Activated CD4-positive, alpha-beta T cell treated with anti-CD3 and anti-CD28 coated beads, Interleukin-2, amount 10 ng/mL, durations not matched to agents 24 days and 14 days (primary cell): ENCODE data around the gene OR4F6. TPM values are rescaled to one million over a fixed set of nuclear protein-coding genes. Genes with fewer than 3 reads are reported as not detected.

ENCODE experiments used
- DNase-seq: peaks from one replicate; pipeline ENCODE4 v3.0.0; 2022
- H3K27ac Mint-ChIP-seq: one replicate; pipeline ENCODE4 v1.8.0; 2022; ENCODE audit warnings: mild to moderate bottlenecking, mixed read lengths
- H3K27me3 Mint-ChIP-seq: one replicate; pipeline ENCODE4 v1.8.0; 2022; ENCODE audit warnings: mixed read lengths
- H3K36me3 Mint-ChIP-seq: one replicate; pipeline ENCODE4 v1.8.0; 2022; ENCODE audit warnings: low read depth, mild to moderate bottlenecking, mixed read lengths
- H3K4me1 Mint-ChIP-seq: one replicate; pipeline ENCODE4 v1.8.0; 2021; ENCODE audit warnings: mixed read lengths
- H3K4me3 Mint-ChIP-seq: one replicate; pipeline ENCODE4 v1.8.0; 2022; ENCODE audit warnings: mild to moderate bottlenecking, moderate library complexity, mixed read lengths
- H3K9me3 Mint-ChIP-seq: one replicate; pipeline ENCODE4 v1.8.0; 2021; ENCODE audit warnings: mixed read lengths
- intact Hi-C: fragments of 100-400 bp; cut with micrococcal nuclease; formaldehyde crosslinking; loops from one replicate; pipeline ENCODE4 v1.15.1; 2023
- total RNA-seq: library from RNA; stranded (reverse); gene quantifications from 2 replicates; pipeline ENCODE4 v1.2.3, GENCODE V29; 2022

Gene OR4F6
- total RNA-seq, 1 donor from 2014 or later = not detected

GRCh38 chr15:101811902-101812301, 8.6 kb downstream of the OR4F6 start, which contains the start of gene OR4F15:
Gene OR4F15, plus strand, starts transcription at chr15:101812202. Its CDS starts 5,985 bp downstream, at chr15:101818187.
- DNase-seq = no peak
- Mint-ChIP-seq H3K36me3 (no peaks in the 10 kb centered on the region), H3K27ac (no peak within 1 kb of the TSS), H3K4me1 (no peaks in the 10 kb centered on the region), H3K4me3 (no peak within 1 kb of the TSS), H3K9me3 (peaks cover 4% of the 10 kb centered on the region), H3K27me3 (peaks cover 12% of the 10 kb centered on the region)
- intact Hi-C loops = no loop called here

- DNase-seq = no peak
- H3K4me1 Mint-ChIP-seq = no peaks in the 10 kb centered on the region
- H3K27me3 Mint-ChIP-seq = peaks cover 15% of the 10 kb centered on the region
- intact Hi-C loops = no loop called here
- no peak overlapping the region for H3K4me3 Mint-ChIP-seq
- H3K9me3 Mint-ChIP-seq = peaks cover 4% of the 10 kb centered on the region
- H3K36me3 Mint-ChIP-seq = no peaks in the 10 kb centered on the region
- no peak overlapping the region for H3K27ac Mint-ChIP-seq
Observed at GRCh38 chr15:101813803-101814534, 10.7 kb downstream of the OR4F6 start.

- Mint-ChIP-seq H3K4me1 (no peaks in the 10 kb centered on the region), H3K36me3 (no peaks in the 10 kb centered on the region), H3K27me3 (peaks cover 11% of the 10 kb centered on the region), H3K27ac (no peak overlapping the region), H3K4me3 (no peak overlapping the region), H3K9me3 (peaks cover 4% of the 10 kb centered on the region)
- DNase-seq = no peak
- intact Hi-C loops = no loop called here
Observed at GRCh38 chr15:101820781-101821180, 17.5 kb downstream of the OR4F6 start.

- no peak for DNase-seq
- peaks cover 10% of the 10 kb centered on the region for H3K27me3 Mint-ChIP-seq
- no peaks in the 10 kb centered on the region for H3K4me1 Mint-ChIP-seq
- H3K9me3 Mint-ChIP-seq = peaks cover 4% of the 10 kb centered on the region
- H3K36me3 Mint-ChIP-seq = no peaks in the 10 kb centered on the region
- H3K4me3 Mint-ChIP-seq = no peak overlapping the region
- intact Hi-C loops = no loop called here
- no peak overlapping the region for H3K27ac Mint-ChIP-seq
Observed at GRCh38 chr15:101827257-101827656, 23.9 kb downstream of the OR4F6 start.

GRCh38 chr15:101828774-101829173, 25.5 kb downstream of the OR4F6 start:
- peaks cover 12% of the 10 kb centered on the region for H3K27me3 Mint-ChIP-seq
- DNase-seq = no peak
- H3K4me3 Mint-ChIP-seq = no peak overlapping the region
- intact Hi-C loops = no loop called here
- H3K4me1 Mint-ChIP-seq = no peaks in the 10 kb centered on the region
- no peak overlapping the region for H3K27ac Mint-ChIP-seq
- H3K36me3 Mint-ChIP-seq = no peaks in the 10 kb centered on the region
- H3K9me3 Mint-ChIP-seq = no peaks in the 10 kb centered on the region

GRCh38 chr15:101841656-101842055, 38.3 kb downstream of the OR4F6 start:
- intact Hi-C loops = no loop called here
- peaks cover 8% of the 10 kb centered on the region for H3K27me3 Mint-ChIP-seq

GRCh38 chr15:101844916-101845315, 41.6 kb downstream of the OR4F6 start:
- Mint-ChIP-seq H3K27ac (no peak overlapping the region), H3K9me3 (no peaks in the 10 kb centered on the region), H3K27me3 (peaks cover 10% of the 10 kb centered on the region), H3K36me3 (no peaks in the 10 kb centered on the region), H3K4me3 (no peak overlapping the region), H3K4me1 (no peaks in the 10 kb centered on the region)
- intact Hi-C loops = no loop called here
- no peak for DNase-seq

More at GRCh38 chr15:101841656-101842055, 38.3 kb downstream of the OR4F6 start:
- Mint-ChIP-seq H3K27ac (no peak overlapping the region), H3K36me3 (no peaks in the 10 kb centered on the region), H3K4me3 (no peak overlapping the region), H3K9me3 (no peaks in the 10 kb centered on the region), H3K4me1 (no peaks in the 10 kb centered on the region)
- DNase-seq = no peak

GRCh38 chr15:101852356-101852755, 49.0 kb downstream of the OR4F6 start:
- H3K27me3 Mint-ChIP-seq = peaks cover 30% of the 10 kb centered on the region
- intact Hi-C loops = no loop called here
- no peak for DNase-seq
- no peaks in the 10 kb centered on the region for H3K36me3 Mint-ChIP-seq
- H3K27ac Mint-ChIP-seq = no peak overlapping the region
- no peak overlapping the region for H3K4me3 Mint-ChIP-seq
- no peaks in the 10 kb centered on the region for H3K4me1 Mint-ChIP-seq
- no peaks in the 10 kb centered on the region for H3K9me3 Mint-ChIP-seq

Other genes starting within 250 kb of the OR4F6 start
- gene TM2D3, start 151.1 kb upstream of the OR4F6 start, total RNA-seq = 56.2 and 62.7 TPM in 2 replicates
- gene TARS3, start 79.0 kb upstream of the OR4F6 start, total RNA-seq = 11.5 and 13.2 TPM in 2 replicates
- gene OR4F15, start 8.7 kb downstream of the OR4F6 start, total RNA-seq = not detected in 2 replicates